ENCODE data around the gene SLC25A6.

- TF ChIP-seq EZH2 (IDR thresholded peaks at IDR 0.05; ENCODE audit: insufficient read depth, poor library complexity, severe bottlenecking) (no peak), EZH2phosphoT487 (IDR thresholded peaks at IDR 0.05; ENCODE audit: insufficient read depth, low read depth) (no peak)
These were observed 48.6 kb upstream of the SLC25A6 start for GRCh38 chrX:1440506-1440905.

Measured in GM23248 (cell line).